Stimulated activated CD4-positive, alpha-beta T cell treated with anti-CD3 and anti-CD28 coated beads, Interleukin-12 subunit alpha, Interleukin-12 subunit beta, amount 100 ng/mL, for 48 hours (primary cell): ENCODE results near the gene GSG1L2.
"Not testable (repeated sequence)": the region's sequence is repeated elsewhere in the genome, so short reads cannot be mapped to it uniquely, and the experiment has no call there.

ENCODE experiments used
- DNase-seq, 3 donors: peaks; one replicate each; pipeline ENCODE4 v3.0.0-alpha.2; 2020; ENCODE audit warnings: low read depth in 2 of 3, low spot score in 1 of 3

GSG1L2 gene

GRCh38 chr17:9790889-9791876 is 30.7 kb downstream of the GSG1L2 start, which contains the start of gene DHRS7C:
Gene DHRS7C (minus strand): TSS chr17:9791592. CDS start chr17:9791284, 308 bp downstream.
- no peak for DNase-seq

GRCh38 chr17:9790316-9790715 is 31.6 kb downstream of the GSG1L2 start:
- no peak for DNase-seq

GRCh38 chr17:9788601-9789000 is 33.3 kb downstream of the GSG1L2 start:
- DNase-seq = no peak

DNA sequence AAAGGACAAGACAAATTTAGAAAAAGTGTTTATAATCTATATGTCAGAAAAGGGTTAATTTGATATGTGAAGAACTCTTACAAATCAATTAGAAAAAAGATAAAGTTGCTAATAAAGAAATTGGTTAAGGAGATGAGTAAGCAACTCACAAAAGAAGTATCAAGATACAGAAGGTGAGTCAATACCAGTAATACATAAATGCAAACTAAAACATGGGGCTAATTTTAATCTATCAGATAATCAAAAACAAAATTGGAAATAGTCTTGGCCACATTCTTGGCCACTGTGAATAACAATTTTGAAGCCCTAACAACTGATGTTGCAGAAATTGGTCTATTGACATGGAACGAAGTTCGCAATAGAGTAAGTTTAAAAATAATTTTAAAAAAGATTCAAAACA is 37.3 kb downstream of the GSG1L2 start:
- no peak for DNase-seq

DNA sequence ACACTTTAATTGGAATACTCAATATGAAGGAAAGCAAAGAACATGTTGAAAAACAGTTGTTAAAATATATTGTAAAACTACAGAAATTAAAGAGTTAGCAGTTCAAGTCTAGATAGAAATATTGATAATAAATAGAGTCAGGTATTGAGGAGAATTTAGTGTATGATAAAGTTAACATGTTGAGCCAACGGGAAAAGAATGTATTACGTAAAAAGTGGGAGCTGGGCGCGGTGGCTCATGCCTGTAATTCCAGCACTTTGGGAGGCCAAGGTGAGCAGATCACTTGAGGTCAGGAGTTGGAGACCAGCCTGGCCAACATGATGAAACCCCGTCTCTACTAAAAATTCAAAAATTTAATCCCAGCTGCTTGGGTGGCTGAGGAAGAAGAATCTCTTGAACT is 38.4 kb downstream of the GSG1L2 start:
- not testable (repeated sequence) for DNase-seq

GRCh38 chr17:9783050-9783449 is 38.8 kb downstream of the GSG1L2 start:
- no peak for DNase-seq

GRCh38 chr17:9780552-9780951 is 41.3 kb downstream of the GSG1L2 start:
- no peak for DNase-seq

- DNase-seq = no peak
Measured at GRCh38 chr17:9776911-9777310, 45.0 kb downstream of the GSG1L2 start.

DNA sequence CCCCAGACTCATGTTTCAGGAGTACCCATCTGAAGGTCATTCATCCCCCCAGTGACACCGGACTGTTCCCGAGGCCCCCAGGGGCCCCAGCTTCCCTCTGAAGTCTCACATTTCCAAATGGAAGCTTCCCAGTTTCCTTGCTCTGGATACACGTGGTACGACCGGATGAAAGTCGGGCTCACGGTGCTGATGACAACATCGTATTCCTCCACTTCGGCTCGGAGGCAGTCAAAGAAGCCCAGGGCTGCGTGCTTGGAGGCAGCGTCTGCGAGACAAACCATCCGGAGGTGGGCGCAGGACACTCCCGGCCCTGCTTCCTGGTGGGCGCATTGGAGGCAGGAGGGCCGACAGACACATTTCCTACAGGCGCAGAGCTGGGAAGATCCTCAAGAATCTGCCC is 49.2 kb downstream of the GSG1L2 start:
- no peak for DNase-seq

GRCh38 chr17:9771465-9771864 is 50.4 kb downstream of the GSG1L2 start:
- no peak for DNase-seq

GRCh38 chr17:9769036-9769695 is 52.7 kb downstream of the GSG1L2 start:
- DNase-seq = no peak

DNA sequence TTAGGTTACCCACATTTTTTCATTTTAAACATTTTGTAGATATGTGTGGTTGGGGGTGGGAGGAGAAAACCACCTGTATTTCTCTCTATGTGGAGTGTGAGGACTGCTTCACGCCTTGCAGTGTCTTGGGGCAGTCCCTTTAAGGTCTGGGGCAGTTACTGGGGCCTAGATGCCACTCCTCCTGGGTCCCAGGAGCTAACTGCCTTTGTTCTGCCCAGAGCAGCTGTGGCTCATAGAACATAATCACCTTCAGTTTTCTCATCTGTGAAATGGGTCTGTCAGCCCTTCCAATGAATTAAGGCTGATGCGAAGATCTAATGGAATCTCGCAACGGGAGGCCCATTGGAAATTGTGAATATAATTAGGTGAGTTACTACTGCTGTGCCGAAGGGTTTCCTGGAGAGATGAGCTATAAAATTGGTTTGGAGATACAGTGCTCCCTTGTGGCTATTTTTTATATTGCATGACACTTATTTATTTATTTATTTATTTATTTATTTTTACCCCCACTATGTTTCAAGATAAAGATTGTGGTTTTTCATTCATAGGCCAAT is 53.4 kb downstream of the GSG1L2 start:
- DNase-seq = no peak

- DNase-seq = no peak
Measured at GRCh38 chr17:9767432-9767991, 54.4 kb downstream of the GSG1L2 start.

- no peak for DNase-seq
Measured at GRCh38 chr17:9766970-9767369, 54.9 kb downstream of the GSG1L2 start.

DNA sequence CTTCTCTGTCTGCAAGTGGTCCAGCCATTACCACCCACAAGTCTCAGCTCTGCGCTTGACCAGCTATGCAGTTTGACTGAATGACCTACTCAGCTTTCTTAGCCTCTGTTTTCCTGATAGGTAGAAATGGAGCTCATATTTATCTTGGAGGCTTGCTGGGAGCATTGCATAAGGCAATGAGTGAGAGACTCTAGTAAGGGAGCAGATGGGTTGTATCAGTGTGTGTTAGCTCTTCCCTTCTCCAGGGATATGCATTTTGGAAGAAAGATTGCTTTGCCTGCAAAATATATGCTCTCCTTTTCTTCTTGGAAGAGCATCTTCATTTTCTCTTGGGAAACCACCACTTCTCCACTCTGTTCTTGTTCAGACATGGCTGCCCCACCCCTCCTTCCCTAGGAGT is 56.6 kb downstream of the GSG1L2 start:
- no peak for DNase-seq

- DNase-seq = no peak
Measured at GRCh38 chr17:9763643-9764042, 58.2 kb downstream of the GSG1L2 start.

DNA sequence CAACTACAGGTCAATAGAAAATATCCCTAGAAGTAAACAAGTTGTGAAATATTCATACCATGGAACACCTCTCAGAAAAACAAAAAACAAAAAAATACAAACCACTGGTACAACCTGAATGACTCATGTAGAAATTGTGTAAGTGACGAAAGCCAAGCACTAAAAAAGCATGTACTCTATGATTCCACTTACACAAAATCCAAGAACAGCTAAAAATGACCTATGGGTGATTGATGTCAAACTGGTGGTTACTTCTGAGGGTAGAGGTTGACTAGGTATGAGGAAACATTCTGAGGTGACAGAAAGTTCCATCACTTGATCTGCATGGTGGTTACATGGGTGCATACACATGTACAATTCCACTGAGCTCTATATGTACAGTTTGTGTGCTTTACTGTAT is 61.6 kb downstream of the GSG1L2 start:
- no peak for DNase-seq

GRCh38 chr17:9755083-9755482 is 66.8 kb downstream of the GSG1L2 start:
- no peak for DNase-seq
